ENCODE results near the gene EPHB2.

EPHB2 gene

GRCh38 chr1:22876359-22877111, 165.9 kb downstream of the EPHB2 start:
- no peak overlapping the region for H3K4me3 ChIP-seq (ENCODE audit: low read depth, low read length)
- TF ChIP-seq ZFHX2 (tag by site-specific recombination; conservative IDR thresholded peaks at IDR 0.05) (peak; percentile 78), EGR2 (tag by site-specific recombination; IDR thresholded peaks at IDR 0.05; ENCODE audit: low read depth) (peak; percentile 72; the same call in 1 of the 2 replicates)
- TF ChIP-seq, protein P1, sequence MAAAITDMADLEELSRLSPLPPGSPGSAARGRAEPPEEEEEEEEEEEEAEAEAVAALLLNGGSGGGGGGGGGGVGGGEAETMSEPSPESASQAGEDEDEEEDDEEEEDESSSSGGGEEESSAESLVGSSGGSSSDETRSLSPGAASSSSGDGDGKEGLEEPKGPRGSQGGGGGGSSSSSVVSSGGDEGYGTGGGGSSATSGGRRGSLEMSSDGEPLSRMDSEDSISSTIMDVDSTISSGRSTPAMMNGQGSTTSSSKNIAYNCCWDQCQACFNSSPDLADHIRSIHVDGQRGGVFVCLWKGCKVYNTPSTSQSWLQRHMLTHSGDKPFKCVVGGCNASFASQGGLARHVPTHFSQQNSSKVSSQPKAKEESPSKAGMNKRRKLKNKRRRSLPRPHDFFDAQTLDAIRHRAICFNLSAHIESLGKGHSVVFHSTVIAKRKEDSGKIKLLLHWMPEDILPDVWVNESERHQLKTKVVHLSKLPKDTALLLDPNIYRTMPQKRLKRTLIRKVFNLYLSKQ (tag by site-specific recombination; IDR thresholded peaks at IDR 0.05; ENCODE audit: borderline replicate concordance), result no peak
- no peaks in the 10 kb centered on the region for H3K36me3 ChIP-seq (ENCODE audit: control insufficient read depth in 2 of 2, insufficient read depth in 1 of 2, low read length in 2 of 2)
- H3K27ac ChIP-seq (ENCODE audit: extremely low read depth, low read depth, low read length), result no peak overlapping the region
- no peaks in the 10 kb centered on the region for H3K9me3 ChIP-seq (ENCODE audit: control insufficient read depth, insufficient read depth, low read depth, low read length)
- ChIA-PET POLR2A (no interaction called here), CTCF (interaction anchor here (0.5 to 1.4 kb wide), 3 partner anchors 12 to 758 kb away, joined by 3 to 4 read pairs (median 4); no protein-coding TSS in a partner anchor)
- no peaks in the 10 kb centered on the region for H3K4me1 ChIP-seq (ENCODE audit: control insufficient read depth, insufficient read depth, low read length)

- ChIA-PET POLR2A (no interaction called here), CTCF (interaction anchor here (1.2 to 1.4 kb wide), 2 partner anchors 12 to 173 kb away, joined by 4 read pairs; no protein-coding TSS in a partner anchor)
- Histone ChIP-seq H3K4me3 (ENCODE audit: low read depth, low read length) (no peak overlapping the region), H3K4me1 (ENCODE audit: control insufficient read depth, insufficient read depth, low read length) (no peaks in the 10 kb centered on the region), H3K36me3 (ENCODE audit: control insufficient read depth in 2 of 2, insufficient read depth in 1 of 2, low read length in 2 of 2) (no peaks in the 10 kb centered on the region), H3K9me3 (ENCODE audit: control insufficient read depth, insufficient read depth, low read depth, low read length) (no peaks in the 10 kb centered on the region), H3K27ac (ENCODE audit: extremely low read depth, low read depth, low read length) (no peak overlapping the region)
- TF ChIP-seq ZNF585B (tag by site-specific recombination; IDR thresholded peaks at IDR 0.05) (no peak), ZNF16 (tag by site-specific recombination; IDR thresholded peaks at IDR 0.05; ENCODE audit: low read depth) (peak; percentile 58; the same call in 1 of the 2 replicates)
These were observed 166.7 kb downstream of the EPHB2 start for GRCh38 chr1:22877112-22877915.

GRCh38 chr1:22877980-22878379, 167.3 kb downstream of the EPHB2 start:
- Histone ChIP-seq H3K4me3 (ENCODE audit: low read depth, low read length) (no peak overlapping the region), H3K4me1 (ENCODE audit: control insufficient read depth, insufficient read depth, low read length) (no peaks in the 10 kb centered on the region), H3K36me3 (ENCODE audit: control insufficient read depth in 2 of 2, insufficient read depth in 1 of 2, low read length in 2 of 2) (no peaks in the 10 kb centered on the region), H3K9me3 (ENCODE audit: control insufficient read depth, insufficient read depth, low read depth, low read length) (no peaks in the 10 kb centered on the region), H3K27ac (ENCODE audit: extremely low read depth, low read depth, low read length) (no peak overlapping the region)
- TF ChIP-seq KLF16 (tag by site-specific recombination; IDR thresholded peaks at IDR 0.05), result no peak
- TF ChIP-seq ZNF18 (tag by site-specific recombination; IDR thresholded peaks at IDR 0.05), result peak; percentile 97
- ChIA-PET POLR2A (no interaction called here), CTCF (interaction anchor here (0.8 to 1.2 kb wide), 2 partner anchors 11 to 60 kb away, joined by 3 to 4 read pairs; no protein-coding TSS in a partner anchor)

- Histone ChIP-seq H3K4me3 (ENCODE audit: low read depth, low read length) (no peak overlapping the region), H3K27ac (ENCODE audit: extremely low read depth, low read depth, low read length) (no peak overlapping the region), H3K9me3 (ENCODE audit: control insufficient read depth, insufficient read depth, low read depth, low read length) (no peaks in the 10 kb centered on the region), H3K4me1 (ENCODE audit: control insufficient read depth, insufficient read depth, low read length) (no peaks in the 10 kb centered on the region), H3K36me3 (ENCODE audit: control insufficient read depth in 2 of 2, insufficient read depth in 1 of 2, low read length in 2 of 2) (no peaks in the 10 kb centered on the region)
- POLR2A ChIA-PET, result no interaction called here
- CTCF ChIA-PET, result interaction anchor here (0.8 to 1.1 kb wide), 2 partner anchors 17 to 60 kb away, joined by 3 to 4 read pairs; no protein-coding TSS in a partner anchor
- TF ChIP-seq TRIM28 (IDR thresholded peaks at IDR 0.05; ENCODE audit: borderline replicate concordance, low read length), result no peak
- no peak for TF ChIP-seq ZNF843 (tag by site-specific recombination; IDR thresholded peaks at IDR 0.05)
- TF ChIP-seq, protein P2, sequence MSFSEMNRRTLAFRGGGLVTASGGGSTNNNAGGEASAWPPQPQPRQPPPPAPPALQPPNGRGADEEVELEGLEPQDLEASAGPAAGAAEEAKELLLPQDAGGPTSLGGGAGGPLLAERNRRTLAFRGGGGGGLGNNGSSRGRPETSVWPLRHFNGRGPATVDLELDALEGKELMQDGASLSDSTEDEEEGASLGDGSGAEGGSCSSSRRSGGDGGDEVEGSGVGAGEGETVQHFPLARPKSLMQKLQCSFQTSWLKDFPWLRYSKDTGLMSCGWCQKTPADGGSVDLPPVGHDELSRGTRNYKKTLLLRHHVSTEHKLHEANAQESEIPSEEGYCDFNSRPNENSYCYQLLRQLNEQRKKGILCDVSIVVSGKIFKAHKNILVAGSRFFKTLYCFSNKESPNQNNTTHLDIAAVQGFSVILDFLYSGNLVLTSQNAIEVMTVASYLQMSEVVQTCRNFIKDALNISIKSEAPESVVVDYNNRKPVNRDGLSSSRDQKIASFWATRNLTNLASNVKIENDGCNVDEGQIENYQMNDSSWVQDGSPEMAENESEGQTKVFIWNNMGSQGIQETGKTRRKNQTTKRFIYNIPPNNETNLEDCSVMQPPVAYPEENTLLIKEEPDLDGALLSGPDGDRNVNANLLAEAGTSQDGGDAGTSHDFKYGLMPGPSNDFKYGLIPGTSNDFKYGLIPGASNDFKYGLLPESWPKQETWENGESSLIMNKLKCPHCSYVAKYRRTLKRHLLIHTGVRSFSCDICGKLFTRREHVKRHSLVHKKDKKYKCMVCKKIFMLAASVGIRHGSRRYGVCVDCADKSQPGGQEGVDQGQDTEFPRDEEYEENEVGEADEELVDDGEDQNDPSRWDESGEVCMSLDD (tag by site-specific recombination; IDR thresholded peaks at IDR 0.05), result no peak
- TF ChIP-seq ZNF529 (tag by site-specific recombination; IDR thresholded peaks at IDR 0.05; ENCODE audit: insufficient replicate concordance), result no peak
- TF ChIP-seq HOXA7 (CRISPR knock-in tag; IDR thresholded peaks at IDR 0.05; ENCODE audit: borderline replicate concordance), result no peak
- no peak for TF ChIP-seq ZNF302 (tag by site-specific recombination; IDR thresholded peaks at IDR 0.05; ENCODE audit: low read depth)
- no peak for TF ChIP-seq SCRT2 (tag by site-specific recombination; IDR thresholded peaks at IDR 0.05)
- TF ChIP-seq, protein P3, sequence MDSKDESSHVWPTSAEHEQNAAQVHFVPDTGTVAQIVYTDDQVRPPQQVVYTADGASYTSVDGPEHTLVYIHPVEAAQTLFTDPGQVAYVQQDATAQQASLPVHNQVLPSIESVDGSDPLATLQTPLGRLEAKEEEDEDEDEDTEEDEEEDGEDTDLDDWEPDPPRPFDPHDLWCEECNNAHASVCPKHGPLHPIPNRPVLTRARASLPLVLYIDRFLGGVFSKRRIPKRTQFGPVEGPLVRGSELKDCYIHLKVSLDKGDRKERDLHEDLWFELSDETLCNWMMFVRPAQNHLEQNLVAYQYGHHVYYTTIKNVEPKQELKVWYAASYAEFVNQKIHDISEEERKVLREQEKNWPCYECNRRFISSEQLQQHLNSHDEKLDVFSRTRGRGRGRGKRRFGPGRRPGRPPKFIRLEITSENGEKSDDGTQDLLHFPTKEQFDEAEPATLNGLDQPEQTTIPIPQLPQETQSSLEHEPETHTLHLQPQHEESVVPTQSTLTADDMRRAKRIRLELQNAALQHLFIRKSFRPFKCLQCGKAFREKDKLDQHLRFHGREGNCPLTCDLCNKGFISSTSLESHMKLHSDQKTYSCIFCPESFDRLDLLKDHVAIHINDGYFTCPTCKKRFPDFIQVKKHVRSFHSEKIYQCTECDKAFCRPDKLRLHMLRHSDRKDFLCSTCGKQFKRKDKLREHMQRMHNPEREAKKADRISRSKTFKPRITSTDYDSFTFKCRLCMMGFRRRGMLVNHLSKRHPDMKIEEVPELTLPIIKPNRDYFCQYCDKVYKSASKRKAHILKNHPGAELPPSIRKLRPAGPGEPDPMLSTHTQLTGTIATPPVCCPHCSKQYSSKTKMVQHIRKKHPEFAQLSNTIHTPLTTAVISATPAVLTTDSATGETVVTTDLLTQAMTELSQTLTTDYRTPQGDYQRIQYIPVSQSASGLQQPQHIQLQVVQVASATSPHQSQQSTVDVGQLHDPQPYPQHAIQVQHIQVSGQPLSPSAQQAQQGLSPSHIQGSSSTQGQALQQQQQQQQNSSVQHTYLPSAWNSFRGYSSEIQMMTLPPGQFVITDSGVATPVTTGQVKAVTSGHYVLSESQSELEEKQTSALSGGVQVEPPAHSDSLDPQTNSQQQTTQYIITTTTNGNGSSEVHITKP (tag by site-specific recombination; IDR thresholded peaks at IDR 0.05), result no peak
These were observed 168.0 kb downstream of the EPHB2 start for GRCh38 chr1:22878626-22879025.

All from HEK293 (cell line).